A673 (cell line): Measurements from ENCODE around the gene BAIAP2L2.

Experiments used
- CTCF ChIP-seq: fragments of 300-800, 200-600 bp; sonication (generic); conservative IDR thresholded peaks from 2 replicates; pipeline ENCODE4 v1.5.1; 2017; ENCODE audit warnings: low read depth, mild to moderate bottlenecking, antibody characterized with exemption, low read length, moderate library complexity, mixed read lengths
- EZH2 ChIP-seq: fragments of 200-600 bp; sonication (generic); IDR thresholded peaks from 2 replicates; pipeline ENCODE4 v1.6.1; 2017; ENCODE audit warnings: borderline replicate concordance, low read depth, mild to moderate bottlenecking, mixed read lengths, antibody characterized with exemption, low read length; ENCODE audit not compliant: poor library complexity, severe bottlenecking

GRCh38 chr22:38139901-38140300 is 29.4 kb upstream of the BAIAP2L2 start:
- TF ChIP-seq CTCF: no peak
- TF ChIP-seq EZH2: no peak
